ENCODE results near the gene RAB11FIP3. TPM values are rescaled to one million over a fixed set of nuclear protein-coding genes. Genes with fewer than 3 reads are reported as not detected.
A peak's percentile ranks its signal among the peaks of the same experiment; 100 is the strongest.

Gene RAB11FIP3
- total and polyA plus RNA-seq, 9 of the 15 experiments (the other 6 are each of a cell fraction or from before 2014, with no cell fraction given), result 0.46 to 13.1 (median 4.3) TPM

DNA sequence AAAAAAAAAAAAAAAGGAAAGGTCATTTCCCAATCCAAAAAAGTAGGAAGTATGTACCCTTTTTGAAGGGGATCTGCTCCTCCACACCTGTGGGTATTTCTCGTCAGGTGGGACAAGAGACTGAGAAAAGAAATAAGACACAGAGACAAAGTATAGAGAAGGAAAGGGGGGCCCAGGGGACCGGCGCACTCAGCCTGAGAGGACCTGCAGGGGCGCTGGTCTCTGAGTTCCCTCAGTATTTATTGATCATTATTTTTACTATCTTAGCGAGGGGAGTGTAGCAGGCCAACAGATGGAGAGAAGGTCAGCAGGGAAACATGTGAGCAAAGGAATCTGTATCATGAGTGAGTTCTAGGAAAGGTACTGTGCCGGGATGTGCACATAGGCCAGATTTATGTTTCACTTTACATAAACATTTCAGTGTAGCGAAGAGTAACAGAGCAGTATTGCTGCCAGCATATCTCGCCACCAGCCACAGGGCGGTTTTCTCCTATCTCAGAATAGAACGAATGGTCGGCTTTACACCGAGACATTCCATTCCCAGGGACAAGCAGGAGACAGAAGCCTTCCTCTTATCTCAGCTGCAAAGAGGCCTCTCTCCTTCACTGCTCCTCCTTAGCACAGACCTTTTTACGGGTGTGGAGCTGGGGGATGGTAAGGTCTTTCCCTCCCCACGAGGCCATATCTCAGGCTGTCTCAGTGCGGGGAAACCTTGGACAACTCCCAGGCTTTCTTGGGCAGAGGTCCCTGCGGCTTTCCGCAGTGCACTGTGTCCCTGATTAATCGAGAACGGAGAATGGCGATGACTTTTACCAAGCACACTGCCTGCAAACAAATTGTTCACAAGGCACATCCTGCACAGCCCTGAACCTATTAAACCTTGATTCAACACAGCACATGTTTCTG is 37.4 kb upstream of the RAB11FIP3 start (continued):
- peak; percentile 77; the same call in 1 of the 2 replicates for TF ChIP-seq ZNF444 (CRISPR knock-in tag; IDR thresholded peaks at IDR 0.05)

GRCh38 chr16:389352-389751 is 36.1 kb upstream of the RAB11FIP3 start:
- no TSS peak for BruUV-seq (replicated peaks)
- H3K27ac ChIP-seq (ENCODE audit: extremely low read depth, low read depth, low read length), result no peak overlapping the region
- POLR2A ChIA-PET, result interaction anchor here (0.7 to 1.2 kb wide), 5 partner anchors 9 to 247 kb away, joined by 3 to 5 read pairs (median 4); partner anchors contain the start of gene METTL26
- no peaks in the 10 kb centered on the region for H3K9me1 ChIP-seq (ENCODE audit: control insufficient read depth, insufficient read depth, low read length)
- ATAC-seq, result peak; percentile 14; the same call in 2 of the 3 replicates
- WGBS (ENCODE audit: insufficient coverage, low coverage, missing lambda C conversion rate), result 87% methylated on average over 8 of the region's 10 CpGs
- H3K9me3 ChIP-seq (replicated peaks; ENCODE audit: control insufficient read depth, insufficient read depth, low read depth, low read length), result peaks cover 3% of the 10 kb centered on the region; the same call in 1 of the 2 replicates
- H4K20me1 ChIP-seq (replicated peaks; ENCODE audit: control insufficient read depth, insufficient read depth, low read length), result no peaks in the 10 kb centered on the region
- peaks cover 13 to 45% of the 10 kb centered on the region in 2 experiments for H3K4me1 ChIP-seq (replicated peaks in 1 of 2; ENCODE audit: control insufficient read depth in 2 of 2, insufficient read depth in 2 of 2, low read length in 2 of 2)
- in situ Hi-C loops (cut with MboI) (no loop called here), intact Hi-C loops (cut with micrococcal nuclease) (no loop called here)
- CTCF ChIA-PET (ENCODE audit: low intra/inter-chr PET ratio), result no interaction called here
- H3K4me3 ChIP-seq, result no peak overlapping the region
- H3K27me3 ChIP-seq (ENCODE audit: control insufficient read depth in 2 of 2, insufficient read depth in 2 of 2, low read length in 2 of 2), result no peaks in the 10 kb centered on the region
- DNase-seq (ENCODE audit: extremely low read depth in 1 of 4, low spot score in 3 of 4), result no peak
- no peak overlapping the region for H2AFZ ChIP-seq (ENCODE audit: low read depth, low read length)
- no peaks in the 10 kb centered on the region; the same call in 2 of the 3 replicates for H3K79me2 ChIP-seq (ENCODE audit: control insufficient read depth, insufficient read depth, low read length)
- no peak overlapping the region for H3K4me2 ChIP-seq (ENCODE audit: insufficient read depth, low read length)
- peak overlapping the region in 1 of 2 experiments; percentile 86; a peak in 2 of 4 replicates for H3K9ac ChIP-seq (ENCODE audit: insufficient read depth in 1 of 2, low read depth in 2 of 2, low read length in 2 of 2)
- no peaks in the 10 kb centered on the region for H3K36me3 ChIP-seq (ENCODE audit: control insufficient read depth, insufficient read depth, low read length)
- no peak for FAIRE-seq
- no peak for TF ChIP-seq SMAD3 (CRISPR knock-in tag; conservative IDR thresholded peaks at IDR 0.05)
- TF ChIP-seq RFX7 (CRISPR knock-in tag; IDR thresholded peaks at IDR 0.05), result no peak
- no peak for TF ChIP-seq E2F5 (CRISPR knock-in tag; IDR thresholded peaks at IDR 0.05)
- TF ChIP-seq UBTF (IDR thresholded peaks at IDR 0.05; ENCODE audit: borderline replicate concordance in 1 of 2, low read depth in 2 of 2, low read length in 2 of 2), result no peak
- TF ChIP-seq ZC3H4 (CRISPR knock-in tag; IDR thresholded peaks at IDR 0.05; ENCODE audit: borderline replicate concordance), result no peak
- no peak for TF ChIP-seq NFXL1 (CRISPR knock-in tag; IDR thresholded peaks at IDR 0.05)
- no peak for TF ChIP-seq FOXP4 (CRISPR knock-in tag; IDR thresholded peaks at IDR 0.05; ENCODE audit: borderline replicate concordance)

All from K562 (cell line).